ENCODE data around the gene LHCGR.
"Not testable (repeated sequence)": the region's sequence is repeated elsewhere in the genome, so short reads cannot be mapped to it uniquely, and the experiment has no call there.

LHCGR gene

DNA sequence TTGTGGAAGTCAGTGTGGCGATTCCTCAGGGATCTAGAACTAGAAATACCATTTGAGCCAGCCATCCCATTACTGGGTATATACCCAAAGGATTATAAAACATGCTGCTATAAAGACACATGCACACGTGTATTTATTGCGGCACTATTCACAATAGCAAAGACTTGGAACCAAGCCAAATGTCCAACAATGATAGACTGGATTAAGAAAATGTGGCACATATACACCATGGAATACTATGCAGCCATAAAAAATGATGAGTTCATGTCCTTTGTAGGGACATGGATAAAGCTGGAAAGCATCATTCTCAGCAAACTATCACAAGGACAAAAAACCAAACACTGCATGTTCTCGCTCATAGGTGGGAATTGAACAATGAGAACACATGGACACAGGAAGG, 16.3 kb downstream of the LHCGR start:
- DNase-seq: not testable (repeated sequence)

DNA sequence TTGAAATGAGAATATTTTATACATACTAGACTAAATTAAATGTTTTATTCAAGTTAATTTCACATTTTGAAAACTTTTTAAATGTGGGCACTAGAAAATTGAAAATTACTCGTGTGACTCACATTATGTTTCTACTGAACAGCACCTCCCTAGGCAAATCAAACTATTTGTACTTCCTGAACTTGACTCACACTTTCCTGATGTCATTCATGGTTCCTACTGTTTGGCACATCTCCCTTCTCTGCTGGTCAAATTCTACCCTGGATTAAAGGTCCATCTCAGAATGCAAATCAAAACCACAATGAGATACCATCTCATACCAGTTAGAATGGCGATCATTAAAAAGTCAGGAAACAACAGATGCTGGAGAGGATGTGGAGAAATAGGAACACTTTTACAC, 16.7 kb downstream of the LHCGR start:
- DNase-seq: no peak

DNA sequence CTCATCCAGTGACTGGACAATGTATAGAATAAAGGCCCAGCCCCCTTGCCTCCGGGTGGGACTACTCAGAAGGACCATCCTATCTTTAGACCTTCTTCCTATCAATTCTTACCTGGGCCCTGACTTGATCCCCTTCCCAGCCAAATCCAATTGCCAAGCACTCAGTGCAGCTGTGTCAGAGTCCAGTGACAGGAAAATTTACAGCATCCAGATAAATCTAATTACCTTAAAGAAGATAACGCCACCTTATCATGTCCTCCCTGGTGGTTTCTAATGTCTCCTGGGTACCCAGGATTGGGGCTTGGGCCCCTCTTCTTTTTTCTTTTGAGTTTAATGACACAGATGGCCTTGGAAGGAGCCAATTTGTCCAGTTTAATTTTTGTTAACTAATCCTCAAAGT, 19.3 kb downstream of the LHCGR start:
- DNase-seq: no peak

GRCh38 chr2:48734576-48735303, 20.8 kb downstream of the LHCGR start:
- DNase-seq: no peak

- DNase-seq: peak; percentile 8
Measured at GRCh38 chr2:48733067-48733503, 22.4 kb downstream of the LHCGR start.

DNA sequence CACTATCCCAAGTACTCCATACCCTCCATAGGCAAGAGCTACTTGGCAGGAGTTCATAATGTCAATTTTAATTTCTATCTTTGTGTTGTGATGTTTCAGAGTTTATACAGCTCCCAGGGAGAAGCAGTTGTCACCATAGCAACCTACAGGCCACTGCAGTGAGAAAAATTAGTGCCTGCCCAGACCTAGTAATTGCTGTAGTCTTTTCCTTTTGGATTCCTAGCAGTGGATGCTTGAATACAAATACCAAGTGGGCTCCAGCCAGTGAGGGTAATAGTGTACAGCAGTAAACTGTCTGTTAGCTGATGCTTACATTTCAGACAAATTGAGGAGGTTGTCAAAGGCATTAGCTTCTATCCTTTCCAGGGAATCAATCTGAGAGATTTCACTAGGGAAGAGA, 26.7 kb downstream of the LHCGR start:
- no peak for DNase-seq

DNA sequence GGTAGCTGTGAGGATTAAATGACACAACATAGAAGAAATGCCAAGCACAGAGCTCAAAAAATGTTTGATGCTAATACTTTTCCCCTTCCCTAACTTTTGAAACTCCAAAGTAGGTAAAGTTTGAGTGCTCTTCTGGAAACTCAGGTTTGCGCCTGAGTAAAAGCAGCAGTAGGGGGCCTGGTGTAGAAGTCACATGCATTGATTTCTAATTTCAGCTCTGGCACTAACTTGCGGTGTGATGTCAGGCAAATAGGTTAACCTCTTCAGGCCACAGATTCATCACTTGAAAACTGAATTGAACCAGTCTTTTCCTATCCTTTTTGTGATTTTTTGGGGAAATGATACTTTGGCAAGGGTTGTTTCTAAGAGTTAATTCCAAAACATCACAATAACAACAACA, 27.2 kb downstream of the LHCGR start:
- no peak for DNase-seq

- DNase-seq: no peak
Measured at GRCh38 chr2:48727560-48727959, 28.0 kb downstream of the LHCGR start.

DNA sequence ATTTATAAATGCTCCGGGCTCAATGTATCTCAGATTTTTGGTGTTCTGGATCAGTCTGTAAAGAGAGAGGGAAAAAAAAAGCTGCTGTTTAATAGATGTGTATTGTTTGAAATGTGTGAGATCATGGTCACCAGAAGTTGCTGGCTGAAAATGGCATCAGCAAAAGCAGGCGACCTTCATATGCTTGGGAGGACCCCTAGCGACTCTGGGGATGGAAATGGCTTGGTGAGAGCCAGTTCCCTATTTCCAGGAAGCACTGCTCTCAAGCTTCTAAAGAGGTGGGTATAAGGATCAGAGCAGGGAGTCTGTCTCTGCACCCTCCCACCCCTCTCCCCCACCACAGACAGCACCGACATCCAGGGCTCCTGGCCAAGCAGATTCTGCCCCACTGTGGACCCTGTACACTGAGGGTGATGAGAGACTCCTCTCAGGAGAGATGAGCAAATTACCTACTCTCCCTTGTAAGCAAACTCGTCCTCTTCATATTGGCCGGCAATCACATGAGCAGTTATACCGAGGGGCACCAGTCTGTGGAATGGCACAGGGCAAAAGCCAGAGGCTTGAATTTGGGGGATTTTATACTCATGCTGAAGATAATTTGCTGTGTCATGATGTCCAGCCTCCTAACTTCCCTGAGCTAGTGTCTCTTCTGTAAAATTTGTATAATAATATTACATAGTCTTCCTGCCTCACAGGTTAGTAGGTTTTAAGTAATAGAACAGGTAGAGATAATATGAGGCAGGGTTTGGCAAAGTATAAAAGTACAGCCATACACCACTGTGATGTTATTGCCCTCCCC, 29.6 kb downstream of the LHCGR start:
- no peak for DNase-seq

DNA sequence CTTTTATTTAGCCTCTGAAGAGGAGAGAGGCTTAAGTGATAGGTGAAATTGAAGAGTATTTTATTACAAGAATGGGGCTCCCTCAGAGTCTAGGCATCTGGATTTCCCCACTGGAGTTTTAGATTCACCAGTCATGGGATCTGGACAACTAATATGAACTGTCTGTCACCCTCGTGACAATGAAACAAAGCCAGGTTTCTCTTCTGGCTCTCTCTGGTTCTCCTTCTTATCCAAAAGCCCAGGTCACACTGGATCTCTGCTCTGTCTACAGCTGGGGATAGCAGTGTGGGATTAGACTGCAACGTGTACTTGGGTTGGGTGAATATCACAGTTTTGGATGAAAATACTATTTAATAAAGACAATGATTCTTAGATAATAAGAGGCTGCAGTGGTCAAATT, 31.2 kb downstream of the LHCGR start:
- no peak for DNase-seq

DNA sequence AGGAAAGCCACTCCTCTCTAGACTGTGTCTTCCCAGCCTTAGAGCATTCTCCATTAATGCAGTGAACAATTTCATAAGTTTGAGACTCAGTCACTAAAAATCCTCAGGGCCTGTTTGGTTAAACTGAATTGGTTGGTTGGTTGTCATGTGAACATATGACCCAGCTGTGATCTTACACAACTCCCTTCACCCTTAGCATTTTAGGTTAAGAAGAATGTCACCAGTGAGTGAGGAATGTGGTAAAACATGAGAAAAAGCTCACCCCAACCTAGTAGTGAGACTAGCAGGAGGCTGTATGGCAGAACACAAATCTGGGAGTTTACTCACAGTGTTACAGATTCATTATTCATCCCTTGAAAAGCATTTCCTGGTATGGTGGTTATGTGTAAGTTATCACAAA, 32.4 kb downstream of the LHCGR start:
- DNase-seq: no peak

GRCh38 chr2:48722391-48722790, 33.1 kb downstream of the LHCGR start:
- no peak for DNase-seq

GRCh38 chr2:48721158-48721557, 34.4 kb downstream of the LHCGR start:
- no peak for DNase-seq

- DNase-seq: no peak
Measured at GRCh38 chr2:48719480-48720177, 35.9 kb downstream of the LHCGR start.

DNA sequence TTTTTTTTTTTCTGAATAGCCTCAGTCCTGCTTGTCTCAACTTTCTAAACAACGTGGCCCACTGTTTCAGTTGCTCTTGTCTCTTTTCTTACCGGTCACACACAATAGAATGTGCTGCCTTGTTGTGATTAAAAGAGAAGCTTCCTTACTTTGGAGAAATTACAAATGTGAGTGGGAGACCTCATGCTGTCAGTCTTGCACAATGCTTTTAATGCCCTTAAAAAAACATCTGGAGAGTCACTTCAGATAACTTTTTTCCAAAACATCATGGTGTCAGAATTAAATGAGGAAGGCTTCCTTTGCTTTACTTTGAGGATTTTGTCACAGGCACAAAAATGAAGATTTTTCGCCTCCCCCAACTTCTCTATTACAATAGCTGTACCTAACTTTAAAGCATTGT, 37.7 kb downstream of the LHCGR start:
- DNase-seq: no peak

GRCh38 chr2:48715956-48716355, 39.6 kb downstream of the LHCGR start:
- no peak for DNase-seq

DNA sequence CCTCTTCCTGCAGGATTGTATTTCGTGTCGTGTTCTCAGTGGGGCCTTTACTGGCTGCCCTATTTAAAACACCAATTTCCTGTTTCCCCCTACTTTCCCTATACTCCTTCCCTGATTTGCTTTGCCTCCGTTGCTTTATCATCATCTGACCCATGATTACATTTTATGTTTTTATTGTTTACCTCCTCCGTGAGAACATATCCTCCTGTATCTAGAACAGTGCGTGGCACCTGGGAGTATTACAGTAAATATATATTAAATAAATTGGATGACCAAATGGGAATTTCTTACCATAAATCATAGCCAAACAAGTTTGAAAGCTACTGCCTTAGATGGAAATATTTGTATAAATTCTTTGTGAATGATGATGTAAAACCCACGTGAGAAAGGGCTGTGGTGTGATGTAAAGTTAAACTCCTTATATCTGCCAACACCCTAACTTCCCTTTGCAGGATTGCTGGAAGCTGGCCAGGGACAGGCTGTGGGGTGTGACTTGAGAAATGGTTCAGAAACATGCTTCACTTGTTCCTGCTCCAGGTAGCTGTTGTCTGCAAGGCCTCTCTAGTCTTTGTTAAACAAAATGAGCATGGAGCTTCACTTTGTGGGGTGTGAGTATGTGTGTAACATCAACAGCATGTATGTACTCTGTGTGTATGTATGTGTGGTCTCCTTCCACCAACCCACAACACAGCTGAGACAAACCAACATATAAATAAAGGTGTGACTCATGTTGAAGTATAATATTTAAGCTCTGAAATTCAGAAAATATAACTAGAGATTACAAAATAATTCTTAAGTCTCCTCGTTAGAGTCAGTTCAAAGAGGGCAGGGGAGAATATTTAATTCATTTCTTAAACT, 40.3 kb downstream of the LHCGR start:
- DNase-seq: no peak

GRCh38 chr2:48714245-48714644, 41.3 kb downstream of the LHCGR start:
- DNase-seq: no peak

DNA sequence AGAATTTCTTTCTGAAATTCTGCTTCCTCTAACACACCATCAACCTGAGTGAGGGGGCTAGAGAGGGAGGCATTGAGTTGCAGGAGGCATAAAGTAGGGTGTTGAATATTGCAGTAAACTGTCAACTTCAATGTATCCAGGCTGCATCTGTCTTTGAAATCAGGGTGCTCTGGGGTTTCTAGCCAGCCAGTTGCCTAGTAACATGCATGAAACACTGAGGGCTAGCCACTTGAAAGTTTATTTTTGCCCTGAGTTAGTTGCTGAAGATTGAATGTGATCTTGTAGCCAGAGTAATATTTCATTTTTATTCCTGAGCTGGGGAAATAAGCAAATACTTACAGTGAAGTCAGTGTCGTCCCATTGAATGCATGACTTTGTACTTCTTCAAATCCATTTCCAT, 41.9 kb downstream of the LHCGR start:
- DNase-seq: no peak

GRCh38 chr2:48712151-48712550, 43.4 kb downstream of the LHCGR start:
- DNase-seq: no peak

DNA sequence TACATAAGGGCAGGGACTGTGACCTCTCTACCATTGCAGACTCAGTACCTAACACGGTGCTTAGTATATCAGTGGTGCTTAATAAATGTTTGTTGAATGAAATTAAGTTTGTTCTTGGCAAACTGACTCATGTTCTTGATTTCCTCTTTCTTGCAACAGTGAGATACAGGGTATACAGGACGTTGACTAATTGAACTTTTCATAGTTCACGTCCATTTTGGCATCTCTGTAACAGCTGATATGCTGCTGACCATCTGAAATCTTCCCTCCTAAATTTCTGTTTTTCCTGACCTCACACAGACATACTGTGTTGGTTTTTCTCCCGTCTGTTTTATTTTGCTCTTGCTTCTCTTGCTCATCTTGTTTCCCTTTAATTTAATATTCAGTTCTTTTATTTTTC, 44.2 kb downstream of the LHCGR start:
- DNase-seq: no peak

- no peak for DNase-seq
Measured at GRCh38 chr2:48709096-48710034, 46.2 kb downstream of the LHCGR start.
